GM23338 (cell line): Measurements from ENCODE around the gene LAMC2. TPM values are rescaled to one million over a fixed set of nuclear protein-coding genes. Genes with fewer than 3 reads are reported as not detected.
A peak's percentile ranks its signal among the peaks of the same experiment; 100 is the strongest.

Experiments used
- ATAC-seq: fragments of 200-7000 bp; cut with Tn5 transposase; 3 replicates; pipeline ENCODE4 v1.9.1; 2020
- DNase-seq: peaks from one replicate; pipeline ENCODE4 v3.0.0-alpha.2; 2015; ENCODE audit warnings: low spot score
- H2AFZ ChIP-seq: fragments of 200-600 bp; sonication (generic); 2 replicates; pipeline ENCODE4 v1.8.0; 2016; ENCODE audit warnings: antibody characterized with exemption, mild to moderate bottlenecking, moderate library complexity
- H3F3A ChIP-seq: fragments of 200-600 bp; sonication (generic); replicated peaks from 2 replicates; pipeline ENCODE4 v1.8.0; 2017; ENCODE audit warnings: antibody characterized with exemption, mixed run types, low read depth
- H3K27ac ChIP-seq: fragments of 200-600 bp; sonication (generic); 2 replicates; pipeline ENCODE4 v1.6.1; 2016; ENCODE audit warnings: low read depth
- H3K27me3 ChIP-seq: fragments of 200-600 bp; sonication (generic); 2 replicates; pipeline ENCODE4 v1.8.0; 2016; ENCODE audit warnings: mild to moderate bottlenecking, mixed run types, moderate library complexity; ENCODE audit not compliant: insufficient read depth
- H3K36me3 ChIP-seq: fragments of 200-600 bp; sonication (generic); 2 replicates; pipeline ENCODE4 v1.8.0; 2016; ENCODE audit warnings: mild to moderate bottlenecking; ENCODE audit not compliant: insufficient read depth
- H3K4me1 ChIP-seq: fragments of 200-600 bp; sonication (generic); 2 replicates; pipeline ENCODE4 v1.8.0; 2016; ENCODE audit warnings: mild to moderate bottlenecking, moderate library complexity; ENCODE audit not compliant: insufficient read depth
- H3K4me2 ChIP-seq: fragments of 200-600 bp; sonication (generic); 2 replicates; pipeline ENCODE4 v1.7.1; 2017; ENCODE audit warnings: mixed run types
- H3K4me3 ChIP-seq: fragments of 200-600 bp; sonication (generic); 2 replicates; pipeline ENCODE4 v1.6.1; 2016; ENCODE audit warnings: mixed run types
- H3K79me2 ChIP-seq: fragments of 200-600 bp; sonication (generic); replicated peaks from 2 replicates; pipeline ENCODE4 v1.8.0; 2017; ENCODE audit warnings: mild to moderate bottlenecking; ENCODE audit not compliant: insufficient read depth
- H3K9me2 ChIP-seq: fragments of 200-600 bp; sonication (generic); 2 replicates; pipeline ENCODE4 v1.8.0; 2017; ENCODE audit not compliant: insufficient read depth
- H4K20me1 ChIP-seq: fragments of 200-600 bp; sonication (generic); replicated peaks from 2 replicates; pipeline ENCODE4 v1.8.0; 2017; ENCODE audit warnings: mild to moderate bottlenecking; ENCODE audit not compliant: insufficient read depth
- H3K27ac Mint-ChIP-seq: 2 replicates; pipeline ENCODE4 v1.8.0; 2020; ENCODE audit warnings: inconsistent platforms, mild to moderate bottlenecking, moderate library complexity, mixed read lengths
- H3K27me3 Mint-ChIP-seq: 3 replicates; pipeline ENCODE4 v1.8.0; 2022; ENCODE audit warnings: low read depth, mild to moderate bottlenecking, moderate library complexity, mixed read lengths, inconsistent platforms; ENCODE audit not compliant: insufficient read depth, poor library complexity
- H3K36me3 Mint-ChIP-seq: 3 replicates; pipeline ENCODE4 v1.8.0; 2021; ENCODE audit warnings: low read depth, mild to moderate bottlenecking, inconsistent platforms, moderate library complexity, mixed read lengths
- H3K4me1 Mint-ChIP-seq: 3 replicates; pipeline ENCODE4 v1.8.0; 2020; ENCODE audit warnings: mild to moderate bottlenecking, inconsistent platforms, mixed read lengths
- H3K4me3 Mint-ChIP-seq: 3 replicates; pipeline ENCODE4 v1.8.0; 2021; ENCODE audit warnings: moderate library complexity, mild to moderate bottlenecking, inconsistent platforms, mixed read lengths
- H3K9me3 Mint-ChIP-seq: 3 replicates; pipeline ENCODE4 v1.8.0; 2020; ENCODE audit warnings: moderate library complexity, mild to moderate bottlenecking, inconsistent platforms, mixed read lengths
- EZH2phosphoT487 ChIP-seq: fragments of 200-600 bp; sonication (generic); IDR thresholded peaks from one replicate; pipeline ENCODE4 v1.8.1; 2018; ENCODE audit warnings: antibody characterized with exemption; ENCODE audit not compliant: unreplicated experiment
- NANOG ChIP-seq: IDR thresholded peaks from 2 replicates; pipeline ENCODE4 v1.6.1; 2016; ENCODE audit warnings: antibody characterized with exemption, borderline replicate concordance
- polyA plus RNA-seq: library from polyadenylated mRNA; unstranded; fragments of >200 nt; fragmentation: Nextera tagmentation; extraction: Ambion mirVana; gene quantifications from 2 replicates; pipeline ENCODE4 v1.2.1, GENCODE V29; 2016
- total RNA-seq: library from RNA; depleted of rRNA; stranded (reverse); fragments of >200 nt; shearing (Covaris generic); gene quantifications from 2 replicates; pipeline ENCODE4 v1.2.3, GENCODE V29; 2014
- TF ChIP-seq, protein P1 (sequence below): fragments of 250-450 bp; sonication (Bioruptor Pico); IDR thresholded peaks from 2 replicates; pipeline ENCODE4 v1.5.0; 2020; ENCODE audit warnings: mild to moderate bottlenecking, moderate library complexity
- TF ChIP-seq, protein P2 (sequence below), 2 experiments: fragments of 200-600 bp in 1 of 2; sonication (generic) in 1 of 2; conservative IDR thresholded peaks; 2 replicates each; pipeline versions ENCODE4 v1.5.1 to v1.6.1; 2016 to 2017; ENCODE audit warnings: antibody characterized with exemption in 2 of 2, low read depth in 2 of 2, mild to moderate bottlenecking in 2 of 2, moderate library complexity in 1 of 2

The LAMC2 gene
- total and polyA plus RNA-seq, 2 experiments from 2014 or later: 4.3 to 19.5 TPM

DNA sequence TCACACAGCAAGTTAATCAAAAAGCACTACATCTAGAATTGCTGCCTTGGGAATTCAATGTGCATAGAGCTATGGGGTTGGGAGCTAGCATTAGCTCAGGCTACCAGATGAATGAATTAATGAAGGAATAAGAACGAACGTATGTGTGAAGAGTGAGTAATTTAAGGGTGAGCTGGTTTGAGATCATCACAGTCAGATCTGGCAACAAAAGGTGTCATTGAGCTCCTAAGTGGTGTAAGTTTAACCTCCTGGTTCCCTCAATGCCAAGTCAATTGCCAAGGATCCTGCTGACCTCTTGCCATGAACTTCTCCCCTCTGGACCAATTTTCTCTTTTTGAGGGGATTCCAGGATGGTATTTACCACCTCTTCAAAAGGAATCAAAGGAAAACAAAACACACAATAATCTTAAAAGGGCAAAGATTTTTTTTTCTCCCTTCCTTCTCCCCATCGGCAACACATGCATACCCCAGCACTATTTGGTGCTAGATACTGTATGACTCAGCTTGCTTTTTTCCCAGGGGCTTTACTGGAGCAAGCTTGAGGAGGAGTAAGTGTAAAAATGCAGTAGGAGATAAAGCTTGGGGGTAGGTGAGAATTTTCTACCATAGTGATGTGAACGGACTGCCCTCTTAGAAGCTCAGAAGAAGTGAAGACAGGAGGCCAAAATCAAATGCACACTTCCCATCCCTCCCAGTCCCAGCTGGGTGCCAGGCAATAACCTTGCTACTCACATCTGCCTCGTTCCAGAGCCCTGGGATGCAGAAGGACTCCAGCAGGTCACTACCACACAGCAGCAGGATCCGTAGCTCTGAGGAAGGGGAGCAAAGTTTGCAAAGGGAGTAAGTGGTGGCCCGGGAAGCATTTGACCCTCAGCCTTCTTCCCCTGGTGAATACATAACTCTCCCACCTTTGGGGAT lies 92.0 kb downstream of the LAMC2 start:
- H3K9me2 ChIP-seq: no peaks in the 10 kb centered on the region
- TF ChIP-seq NANOG (no peak), EZH2phosphoT487 (no peak)
- TF ChIP-seq, protein P1, sequence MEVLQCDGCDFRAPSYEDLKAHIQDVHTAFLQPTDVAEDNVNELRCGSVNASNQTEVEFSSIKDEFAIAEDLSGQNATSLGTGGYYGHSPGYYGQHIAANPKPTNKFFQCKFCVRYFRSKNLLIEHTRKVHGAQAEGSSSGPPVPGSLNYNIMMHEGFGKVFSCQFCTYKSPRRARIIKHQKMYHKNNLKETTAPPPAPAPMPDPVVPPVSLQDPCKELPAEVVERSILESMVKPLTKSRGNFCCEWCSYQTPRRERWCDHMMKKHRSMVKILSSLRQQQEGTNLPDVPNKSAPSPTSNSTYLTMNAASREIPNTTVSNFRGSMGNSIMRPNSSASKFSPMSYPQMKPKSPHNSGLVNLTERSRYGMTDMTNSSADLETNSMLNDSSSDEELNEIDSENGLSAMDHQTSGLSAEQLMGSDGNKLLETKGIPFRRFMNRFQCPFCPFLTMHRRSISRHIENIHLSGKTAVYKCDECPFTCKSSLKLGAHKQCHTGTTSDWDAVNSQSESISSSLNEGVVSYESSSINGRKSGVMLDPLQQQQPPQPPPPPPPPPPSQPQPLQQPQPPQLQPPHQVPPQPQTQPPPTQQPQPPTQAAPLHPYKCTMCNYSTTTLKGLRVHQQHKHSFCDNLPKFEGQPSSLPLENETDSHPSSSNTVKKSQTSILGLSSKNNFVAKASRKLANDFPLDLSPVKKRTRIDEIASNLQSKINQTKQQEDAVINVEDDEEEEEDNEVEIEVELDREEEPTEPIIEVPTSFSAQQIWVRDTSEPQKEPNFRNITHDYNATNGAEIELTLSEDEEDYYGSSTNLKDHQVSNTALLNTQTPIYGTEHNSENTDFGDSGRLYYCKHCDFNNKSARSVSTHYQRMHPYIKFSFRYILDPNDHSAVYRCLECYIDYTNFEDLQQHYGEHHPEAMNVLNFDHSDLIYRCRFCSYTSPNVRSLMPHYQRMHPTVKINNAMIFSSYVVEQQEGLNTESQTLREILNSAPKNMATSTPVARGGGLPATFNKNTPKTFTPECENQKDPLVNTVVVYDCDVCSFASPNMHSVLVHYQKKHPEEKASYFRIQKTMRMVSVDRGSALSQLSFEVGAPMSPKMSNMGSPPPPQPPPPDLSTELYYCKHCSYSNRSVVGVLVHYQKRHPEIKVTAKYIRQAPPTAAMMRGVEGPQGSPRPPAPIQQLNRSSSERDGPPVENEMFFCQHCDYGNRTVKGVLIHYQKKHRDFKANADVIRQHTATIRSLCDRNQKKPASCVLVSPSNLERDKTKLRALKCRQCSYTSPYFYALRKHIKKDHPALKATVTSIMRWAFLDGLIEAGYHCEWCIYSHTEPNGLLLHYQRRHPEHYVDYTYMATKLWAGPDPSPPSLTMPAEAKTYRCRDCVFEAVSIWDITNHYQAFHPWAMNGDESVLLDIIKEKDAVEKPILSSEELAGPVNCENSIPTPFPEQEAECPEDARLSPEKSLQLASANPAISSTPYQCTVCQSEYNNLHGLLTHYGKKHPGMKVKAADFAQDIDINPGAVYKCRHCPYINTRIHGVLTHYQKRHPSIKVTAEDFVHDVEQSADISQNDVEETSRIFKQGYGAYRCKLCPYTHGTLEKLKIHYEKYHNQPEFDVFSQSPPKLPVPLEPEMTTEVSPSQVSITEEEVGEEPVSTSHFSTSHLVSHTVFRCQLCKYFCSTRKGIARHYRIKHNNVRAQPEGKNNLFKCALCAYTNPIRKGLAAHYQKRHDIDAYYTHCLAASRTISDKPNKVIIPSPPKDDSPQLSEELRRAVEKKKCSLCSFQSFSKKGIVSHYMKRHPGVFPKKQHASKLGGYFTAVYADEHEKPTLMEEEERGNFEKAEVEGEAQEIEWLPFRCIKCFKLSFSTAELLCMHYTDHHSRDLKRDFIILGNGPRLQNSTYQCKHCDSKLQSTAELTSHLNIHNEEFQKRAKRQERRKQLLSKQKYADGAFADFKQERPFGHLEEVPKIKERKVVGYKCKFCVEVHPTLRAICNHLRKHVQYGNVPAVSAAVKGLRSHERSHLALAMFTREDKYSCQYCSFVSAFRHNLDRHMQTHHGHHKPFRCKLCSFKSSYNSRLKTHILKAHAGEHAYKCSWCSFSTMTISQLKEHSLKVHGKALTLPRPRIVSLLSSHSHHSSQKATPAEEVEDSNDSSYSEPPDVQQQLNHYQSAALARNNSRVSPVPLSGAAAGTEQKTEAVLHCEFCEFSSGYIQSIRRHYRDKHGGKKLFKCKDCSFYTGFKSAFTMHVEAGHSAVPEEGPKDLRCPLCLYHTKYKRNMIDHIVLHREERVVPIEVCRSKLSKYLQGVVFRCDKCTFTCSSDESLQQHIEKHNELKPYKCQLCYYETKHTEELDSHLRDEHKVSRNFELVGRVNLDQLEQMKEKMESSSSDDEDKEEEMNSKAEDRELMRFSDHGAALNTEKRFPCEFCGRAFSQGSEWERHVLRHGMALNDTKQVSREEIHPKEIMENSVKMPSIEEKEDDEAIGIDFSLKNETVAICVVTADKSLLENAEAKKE (CRISPR knock-in tag): no peak
- TF ChIP-seq, protein P2, sequence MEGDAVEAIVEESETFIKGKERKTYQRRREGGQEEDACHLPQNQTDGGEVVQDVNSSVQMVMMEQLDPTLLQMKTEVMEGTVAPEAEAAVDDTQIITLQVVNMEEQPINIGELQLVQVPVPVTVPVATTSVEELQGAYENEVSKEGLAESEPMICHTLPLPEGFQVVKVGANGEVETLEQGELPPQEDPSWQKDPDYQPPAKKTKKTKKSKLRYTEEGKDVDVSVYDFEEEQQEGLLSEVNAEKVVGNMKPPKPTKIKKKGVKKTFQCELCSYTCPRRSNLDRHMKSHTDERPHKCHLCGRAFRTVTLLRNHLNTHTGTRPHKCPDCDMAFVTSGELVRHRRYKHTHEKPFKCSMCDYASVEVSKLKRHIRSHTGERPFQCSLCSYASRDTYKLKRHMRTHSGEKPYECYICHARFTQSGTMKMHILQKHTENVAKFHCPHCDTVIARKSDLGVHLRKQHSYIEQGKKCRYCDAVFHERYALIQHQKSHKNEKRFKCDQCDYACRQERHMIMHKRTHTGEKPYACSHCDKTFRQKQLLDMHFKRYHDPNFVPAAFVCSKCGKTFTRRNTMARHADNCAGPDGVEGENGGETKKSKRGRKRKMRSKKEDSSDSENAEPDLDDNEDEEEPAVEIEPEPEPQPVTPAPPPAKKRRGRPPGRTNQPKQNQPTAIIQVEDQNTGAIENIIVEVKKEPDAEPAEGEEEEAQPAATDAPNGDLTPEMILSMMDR (conservative IDR thresholded peaks at IDR 0.05; ENCODE audit: low read depth in 2 of 2): no peak
- no peak for DNase-seq
- peaks cover 18% of the 10 kb centered on the region for H3K4me1 ChIP-seq
- H3K27ac ChIP-seq: peak overlapping the region; percentile 88; the same call in 1 of the 2 replicates
- Mint-ChIP-seq H3K27me3 (no peaks in the 10 kb centered on the region), H3K36me3 (no peaks in the 10 kb centered on the region), H3K27ac (no peak overlapping the region; the same call in 1 of the 2 replicates), H3K4me3 (no peak overlapping the region), H3K9me3 (no peaks in the 10 kb centered on the region), H3K4me1 (peaks cover 32% of the 10 kb centered on the region)
- H3K36me3 ChIP-seq: no peaks in the 10 kb centered on the region
- no peaks in the 10 kb centered on the region for H3K27me3 ChIP-seq
- no peak overlapping the region; the same call in 1 of the 2 replicates for H2AFZ ChIP-seq
- H4K20me1 ChIP-seq: no peaks in the 10 kb centered on the region
- no peak overlapping the region for H3K4me2 ChIP-seq
- no peak overlapping the region for H3K4me3 ChIP-seq
- no peak for ATAC-seq
- H3K79me2 ChIP-seq: no peaks in the 10 kb centered on the region
- H3F3A ChIP-seq: peaks cover 6% of the 10 kb centered on the region; the same call in 1 of the 2 replicates
